BJ (cell line): ENCODE data around the gene DDAH2. TPM values are rescaled to one million over a fixed set of nuclear protein-coding genes. Genes with fewer than 3 reads are reported as not detected.
"Not testable (repeated sequence)": the region's sequence is repeated elsewhere in the genome, so short reads cannot be mapped to it uniquely, and the experiment has no call there.

Experiments used
- CTCF ChIA-PET: fragments of 350-600 bp; formaldehyde crosslinking; extraction: SDS; loops from one replicate; lab custom pipeline; 2021; ENCODE audit warnings: antibody characterized with exemption, inconsistent platforms; lab: Yijun Ruan, JAX
- POLR2A ChIA-PET: fragments of 300-600 bp; sonication (Branson Sonifier 250); formaldehyde crosslinking; extraction: SDS; loops from one replicate; lab custom pipeline; 2021; ENCODE audit warnings: antibody characterized with exemption; lab: Charles Lee
- DNase-seq: peaks from one replicate; pipeline ENCODE4 v3.0.0-alpha.2; 2011; ENCODE audit warnings: low read depth
- H3K27me3 ChIP-seq: 2 replicates; pipeline ENCODE4 v1.6.0; 2011; ENCODE audit warnings: low read length; ENCODE audit not compliant: control insufficient read depth, insufficient read depth
- H3K36me3 ChIP-seq: 2 replicates; pipeline ENCODE4 v1.5.1; 2011; ENCODE audit warnings: low read length; ENCODE audit not compliant: control insufficient read depth, insufficient read depth
- H3K4me3 ChIP-seq: 2 replicates; pipeline ENCODE4 v1.5.1; 2011; ENCODE audit warnings: low read depth, mild to moderate bottlenecking, control low read depth, low read length
- CTCF ChIP-seq: IDR thresholded peaks from 2 replicates; pipeline ENCODE4 v1.5.1; 2011; ENCODE audit warnings: low read depth, mild to moderate bottlenecking, control low read depth, inconsistent platforms, low read length, moderate library complexity; ENCODE audit not compliant: insufficient read depth
- polyA plus RNA-seq: library from polyadenylated mRNA; depleted of rRNA; stranded (reverse); fragments of >200 nt; gene quantifications from 2 replicates; pipeline ENCODE4 v1.2.3, GENCODE V29; 2011

DDAH2 gene
- polyA plus RNA-seq, 1 experiment, result 69.5 TPM

- no peaks in the 10 kb centered on the region for H3K36me3 ChIP-seq
- POLR2A ChIA-PET, result no interaction called here
- peaks cover 6% of the 10 kb centered on the region; the same call in 1 of the 2 replicates for H3K27me3 ChIP-seq
- CTCF ChIA-PET, result interaction anchor here (1.4 kb wide), 1 partner anchor 14 kb away, joined by 4 read pairs; no protein-coding TSS in a partner anchor
- H3K4me3 ChIP-seq, result no peak overlapping the region
- no peak for DNase-seq
- TF ChIP-seq CTCF, result no peak
Measured at GRCh38 chr6:31712296-31712695, 16.8 kb downstream of the DDAH2 start.

- POLR2A ChIA-PET, result no interaction called here
- Histone ChIP-seq H3K36me3 (no peaks in the 10 kb centered on the region), H3K4me3 (no peak overlapping the region), H3K27me3 (peaks cover 5% of the 10 kb centered on the region; the same call in 1 of the 2 replicates)
- CTCF ChIA-PET, result interaction anchor here (0.7 to 1.7 kb wide), 3 partner anchors 8 to 58 kb away, joined by 3 to 5 read pairs (median 4); partner anchors contain the start of gene ABHD16A
- no peak for DNase-seq
- no peak for TF ChIP-seq CTCF
Measured at GRCh38 chr6:31711233-31711632, 17.9 kb downstream of the DDAH2 start.

GRCh38 chr6:31710523-31711219 lies 18.4 kb downstream of the DDAH2 start:
- no peak for DNase-seq
- POLR2A ChIA-PET, result no interaction called here
- Histone ChIP-seq H3K27me3 (peaks cover 5% of the 10 kb centered on the region; the same call in 1 of the 2 replicates), H3K4me3 (no peak overlapping the region), H3K36me3 (no peaks in the 10 kb centered on the region)
- TF ChIP-seq CTCF, result no peak
- CTCF ChIA-PET, result interaction anchor here (0.7 to 1.7 kb wide), 4 partner anchors 7 to 59 kb away, joined by 3 to 5 read pairs (median 4); partner anchors contain the start of gene ABHD16A

GRCh38 chr6:31709157-31709556 lies 19.9 kb downstream of the DDAH2 start:
- POLR2A ChIA-PET, DNase-seq, H3K4me3 ChIP-seq, H3K27me3 ChIP-seq, H3K36me3 ChIP-seq: not testable (repeated sequence)
- CTCF ChIA-PET, result interaction anchor here (1.0 kb wide), 1 partner anchor 122 kb away, joined by 3 read pairs; no protein-coding TSS in a partner anchor

- no peak overlapping the region for H3K4me3 ChIP-seq
- ChIA-PET CTCF (interaction anchor here (1.0 kb wide), 1 partner anchor 122 kb away, joined by 3 read pairs; no protein-coding TSS in a partner anchor), POLR2A (no interaction called here)
- no peaks in the 10 kb centered on the region for H3K36me3 ChIP-seq
- no peak for TF ChIP-seq CTCF
- no peak for DNase-seq
- no peaks in the 10 kb centered on the region for H3K27me3 ChIP-seq
Measured at GRCh38 chr6:31708224-31708623, 20.9 kb downstream of the DDAH2 start.
